IMR-90 (cell line): ENCODE results near the gene ZNF786. TPM values are rescaled to one million over a fixed set of nuclear protein-coding genes. Genes with fewer than 3 reads are reported as not detected.

ENCODE experiments used
- ATAC-seq: fragments of 200-7000 bp; cut with Tn5 transposase; 2 replicates; pipeline ENCODE4 v1.9.1; 2020; ENCODE audit warnings: low read depth, mild to moderate bottlenecking, moderate library complexity
- BruUV-seq: library from RNA; stranded (reverse); fragments of 400-500 nt; replicated peaks from 2 replicates; lab custom pipeline; 2021; lab: Mats Ljungman, UMichigan
- CTCF ChIA-PET: fragments of 300-600 bp; formaldehyde crosslinking; extraction: SDS; loops from one replicate; lab custom pipeline; 2021; ENCODE audit warnings: antibody characterized with exemption; lab: Yijun Ruan, JAX
- POLR2A ChIA-PET: fragments of 300-600 bp; sonication (Branson Sonifier 250); formaldehyde crosslinking; loops from one replicate; lab custom pipeline; 2022; ENCODE audit warnings: antibody characterized with exemption; ENCODE audit not compliant: unreplicated experiment; lab: Charles Lee
- DNase-seq: peaks from one replicate; pipeline ENCODE4 v3.0.0; 2013
- H2AFZ ChIP-seq: replicated peaks from 2 replicates; pipeline ENCODE3; 2013; ENCODE audit warnings: low read length, mild to moderate bottlenecking; ENCODE audit not compliant: poor library complexity
- H2AK5ac ChIP-seq: 2 replicates; pipeline ENCODE4 v1.6.1; 2013; ENCODE audit warnings: low read depth, low read length, inconsistent platforms
- H2AK9ac ChIP-seq: replicated peaks from 2 replicates; pipeline ENCODE3; 2013; ENCODE audit warnings: mild to moderate bottlenecking, low read depth, low read length, moderate library complexity; ENCODE audit not compliant: poor library complexity
- H2BK120ac ChIP-seq: 2 replicates; pipeline ENCODE4 v1.6.1; 2013; ENCODE audit warnings: low read depth, low read length, inconsistent platforms
- H2BK15ac ChIP-seq: 3 replicates; pipeline ENCODE4 v1.6.1; 2013; ENCODE audit warnings: low read depth, low read length, inconsistent platforms
- H2BK20ac ChIP-seq: 2 replicates; pipeline ENCODE4 v1.6.1; 2013; ENCODE audit warnings: low read depth, mild to moderate bottlenecking, inconsistent platforms, low read length, moderate library complexity
- H2BK5ac ChIP-seq: 2 replicates; pipeline ENCODE4 v1.6.1; 2013; ENCODE audit warnings: mild to moderate bottlenecking, low read depth, low read length, inconsistent platforms; ENCODE audit not compliant: poor library complexity, severe bottlenecking
- H3K14ac ChIP-seq: replicated peaks from 2 replicates; pipeline ENCODE4 v1.6.1; 2013; ENCODE audit warnings: low read depth, low read length, inconsistent platforms
- H3K18ac ChIP-seq: 2 replicates; pipeline ENCODE4 v1.6.1; 2013; ENCODE audit warnings: low read depth, low read length, control low read depth
- H3K23ac ChIP-seq: 2 replicates; pipeline ENCODE4 v1.6.1; 2013; ENCODE audit warnings: low read depth, low read length, inconsistent platforms
- H3K27ac ChIP-seq: 2 replicates; pipeline ENCODE4 v1.5.1; 2013; ENCODE audit warnings: mild to moderate bottlenecking, control low read depth, low read length; ENCODE audit not compliant: insufficient read depth
- H3K27me3 ChIP-seq: 2 replicates; pipeline ENCODE4 v1.6.1; 2013; ENCODE audit warnings: low read length; ENCODE audit not compliant: control insufficient read depth, insufficient read depth
- H3K36me3 ChIP-seq: 2 replicates; pipeline ENCODE4 v1.6.1; 2013; ENCODE audit warnings: low read length, mixed read lengths; ENCODE audit not compliant: control insufficient read depth, insufficient read depth
- H3K4ac ChIP-seq: 2 replicates; pipeline ENCODE4 v1.6.1; 2013; ENCODE audit warnings: low read depth, low read length, inconsistent platforms
- H3K4me1 ChIP-seq: 2 replicates; pipeline ENCODE4 v1.6.1; 2013; ENCODE audit warnings: low read length, mixed read lengths; ENCODE audit not compliant: control insufficient read depth, insufficient read depth
- H3K4me2 ChIP-seq: 2 replicates; pipeline ENCODE4 v1.6.1; 2013; ENCODE audit warnings: low read depth, mild to moderate bottlenecking, control low read depth, low read length, moderate library complexity
- H3K4me3 ChIP-seq: 2 replicates; pipeline ENCODE4 v1.5.1; 2013; ENCODE audit warnings: low read depth, mild to moderate bottlenecking, control low read depth, low read length, moderate library complexity; ENCODE audit not compliant: insufficient read depth
- H3K56ac ChIP-seq: 2 replicates; pipeline ENCODE4 v1.6.1; 2013; ENCODE audit warnings: low read length, inconsistent platforms; ENCODE audit not compliant: insufficient read depth; ENCODE audit errors: extremely low read depth
- H3K79me1 ChIP-seq, 2 experiments: 2 replicates each; pipeline ENCODE4 v1.6.1; 2013; ENCODE audit warnings: low read length in 2 of 2, inconsistent platforms in 1 of 2, low read depth in 1 of 2
- H3K9ac ChIP-seq: 2 replicates; pipeline ENCODE4 v1.6.1; 2013; ENCODE audit warnings: low read depth, low read length, control low read depth
- H3K9me1 ChIP-seq: 2 replicates; pipeline ENCODE4 v1.6.1; 2013; ENCODE audit warnings: low read length, inconsistent platforms; ENCODE audit not compliant: insufficient read depth
- H3K9me3 ChIP-seq: 2 replicates; pipeline ENCODE4 v1.6.1; 2013; ENCODE audit warnings: low read length; ENCODE audit not compliant: control insufficient read depth, insufficient read depth
- H4K20me1 ChIP-seq: 2 replicates; pipeline ENCODE4 v1.6.1; 2013; ENCODE audit warnings: low read length, inconsistent platforms; ENCODE audit not compliant: insufficient read depth
- H4K5ac ChIP-seq: 2 replicates; pipeline ENCODE4 v1.6.1; 2013; ENCODE audit warnings: mild to moderate bottlenecking, low read depth, low read length, control low read depth
- H4K8ac ChIP-seq, 2 experiments: 2 replicates each; pipeline ENCODE4 v1.6.1; 2013; ENCODE audit warnings: low read depth in 2 of 2, low read length in 2 of 2, control low read depth in 1 of 2, inconsistent platforms in 1 of 2
- H4K91ac ChIP-seq: 2 replicates; pipeline ENCODE4 v1.6.1; 2013; ENCODE audit warnings: low read depth, low read length, inconsistent platforms; ENCODE audit not compliant: insufficient read depth
- ELK1 ChIP-seq: fragments of 150-350 bp; IDR thresholded peaks from 2 replicates; pipeline ENCODE4 v1.6.1; 2016; ENCODE audit warnings: low read depth, mild to moderate bottlenecking, low read length, moderate library complexity, borderline replicate concordance
- MAZ ChIP-seq: IDR thresholded peaks from 2 replicates; pipeline ENCODE4 v1.6.1; 2012; ENCODE audit warnings: low read depth, mild to moderate bottlenecking, low read length, improper control_type of control experiment, moderate library complexity, borderline replicate concordance
- NFE2L2 ChIP-seq: fragments of 150-350 bp; IDR thresholded peaks from 2 replicates; pipeline ENCODE4 v1.6.1; 2016; ENCODE audit warnings: low read depth, mild to moderate bottlenecking, low read length
- USF2 ChIP-seq: fragments of 150-350 bp; IDR thresholded peaks from 2 replicates; pipeline ENCODE4 v1.6.1; 2017; ENCODE audit warnings: mild to moderate bottlenecking, antibody characterized with exemption, low read length, low read depth
- WGBS, 2 experiments: methylation state at CpG; one replicate each; pipeline versions ENCODE4 v1.1.5 to v1.1.7; 2013; ENCODE audit warnings: missing lambda C conversion rate in 2 of 2; ENCODE audit not compliant: insufficient read length in 1 of 2; ENCODE audit errors: extremely low coverage in 2 of 2; 5-methylcytosine and 5-hydroxymethylcytosine counted together
- dilution Hi-C: fragments of 300-500 bp; cut with HindIII; formaldehyde crosslinking; loops from one replicate; pipeline ENCODE4 v1.14.3; 2018; ENCODE audit warnings: low sequenced_read_pairs; ENCODE audit not compliant: unreplicated experiment
- in situ Hi-C: fragments of 300-500 bp; cut with MboI; formaldehyde crosslinking; loops from 3 replicates; pipeline ENCODE4 v1.14.3; 2019; ENCODE audit warnings: low sequenced_read_pairs, inconsistent platforms, mixed read lengths
- intact Hi-C: fragments of 100-400 bp; cut with micrococcal nuclease; formaldehyde crosslinking; loops from 2 replicates; pipeline ENCODE4 v1.10.0; 2022
- polyA plus RNA-seq, 3 experiments: library from polyadenylated mRNA; depleted of rRNA; stranded (reverse); fragments of >200 nt; gene quantifications; 2 replicates each; pipeline ENCODE4 v1.2.3, GENCODE V29; 2012; ENCODE audit warnings: low replicate concordance in 1 of 3
- total RNA-seq: library from RNA; depleted of rRNA; stranded (reverse); fragments of >200 nt; gene quantifications from 2 replicates; pipeline ENCODE4 v1.2.3, GENCODE V29; 2012

ZNF786 gene
- total and polyA plus RNA-seq, 2 of the 4 experiments (the other 2 are of a cell fraction) = 2.8 to 7.3 TPM

GRCh38 chr7:149036676-149037075 is 53.8 kb downstream of the ZNF786 start:
- CTCF ChIA-PET = no interaction called here
- H4K91ac ChIP-seq = no peak overlapping the region
- in situ Hi-C loops = no loop called here
- no peak overlapping the region for H2BK5ac ChIP-seq
- no peak overlapping the region for H3K18ac ChIP-seq
- no peak overlapping the region for H4K5ac ChIP-seq
- no peak overlapping the region for H2BK15ac ChIP-seq
- dilution Hi-C loops = no loop called here
- no peaks in the 10 kb centered on the region for H3K27me3 ChIP-seq
- no peak overlapping the region for H2BK120ac ChIP-seq
- no CpG with 5 or more reads among the region's 1 CpG for WGBS, 2 experiments
- intact Hi-C loops = no loop called here
- H3K36me3 ChIP-seq = no peaks in the 10 kb centered on the region
- H3K4me3 ChIP-seq = no peak overlapping the region
- no peak overlapping the region for H3K56ac ChIP-seq
- BruUV-seq = no TSS peak
- H3K9me1 ChIP-seq = no peaks in the 10 kb centered on the region
- H3K9ac ChIP-seq = no peak overlapping the region
- H2AK9ac ChIP-seq = no peak overlapping the region
- no peaks in the 10 kb centered on the region for H3K4me1 ChIP-seq
- ATAC-seq = no peak
- H3K4me2 ChIP-seq = no peak overlapping the region
- H2AK5ac ChIP-seq = no peak overlapping the region
- H4K20me1 ChIP-seq = no peaks in the 10 kb centered on the region
- TF ChIP-seq MAZ = no peak
- TF ChIP-seq NFE2L2 = no peak
- TF ChIP-seq ELK1 = no peak
- no peak for TF ChIP-seq USF2
- POLR2A ChIA-PET = no interaction called here
- no peaks in the 10 kb centered on the region for H3K79me1 ChIP-seq
- H2BK20ac ChIP-seq = no peak overlapping the region
- no peak overlapping the region for H3K27ac ChIP-seq
- H2AFZ ChIP-seq = no peak overlapping the region
- no peaks in the 10 kb centered on the region for H3K9me3 ChIP-seq
- no peak overlapping the region for H3K23ac ChIP-seq
- H3K4ac ChIP-seq = no peak overlapping the region
- no peak for DNase-seq
- H4K8ac ChIP-seq = no peak overlapping the region
- H3K14ac ChIP-seq = no peak overlapping the region
